Measurements from ENCODE around the gene ZBED3. TPM values are rescaled to one million over a fixed set of nuclear protein-coding genes. Genes with fewer than 3 reads are reported as not detected.

The ZBED3 gene
- total and polyA plus RNA-seq, 2 donors (not counting 1 experiment from before 2014, with no cell fraction given) = 0.30 to 1.2 TPM

- Histone ChIP-seq H3K9ac (ENCODE audit: low read length) (no peak overlapping the region), H4K20me1 (ENCODE audit: control insufficient read depth, insufficient read depth, low read length, poor library complexity, severe bottlenecking) (no peaks in the 10 kb centered on the region), H2AFZ (ENCODE audit: insufficient read depth, low read depth, low read length, poor library complexity, severe bottlenecking) (no peak overlapping the region), H3K9me3 (ENCODE audit: control extremely low read depth in 1 of 3, control insufficient read depth in 2 of 3, insufficient read depth in 1 of 3, low read length in 2 of 3) (peaks cover 0 to 14% (median 6%) of the 10 kb centered on the region in 3 donors), H3K36me3 (replicated peaks in 1 of 2; ENCODE audit: control extremely low read depth in 1 of 2, control insufficient read depth in 1 of 2, extremely low read depth in 1 of 2, insufficient read depth in 2 of 2, low read length in 1 of 2) (no peaks in the 10 kb centered on the region), H3K79me2 (ENCODE audit: control insufficient read depth, insufficient read depth, low read length) (peaks cover 5% of the 10 kb centered on the region), H3K27ac (ENCODE audit: low read length in 2 of 2) (no peak overlapping the region), H3K27me3 (replicated peaks in 1 of 4; ENCODE audit: control extremely low read depth in 1 of 4, control insufficient read depth in 3 of 4, insufficient read depth in 4 of 4, low read length in 3 of 4) (peaks cover 0 to 6% (median 6%) of the 10 kb centered on the region in 4 experiments), H3K4me1 (ENCODE audit: control insufficient read depth in 2 of 2, insufficient read depth in 2 of 2, low read length in 2 of 2) (peaks cover 1% of the 10 kb centered on the region in 2 donors), H3K4me2 (replicated peaks; ENCODE audit: low read depth, low read length, poor library complexity, severe bottlenecking) (no peak overlapping the region), H3K4me3 (ENCODE audit: control extremely low read depth in 1 of 5, extremely low read depth in 1 of 5, insufficient read depth in 1 of 5, low read depth in 2 of 5, low read length in 4 of 5) (no peak overlapping the region)
- no CpG with 5 or more reads among the region's 1 CpG for WGBS (ENCODE audit: insufficient coverage)
- intact Hi-C loops (cut with micrococcal nuclease) = no loop called here
- no peak overlapping the region for H3K27ac Mint-ChIP-seq
- peaks cover 9% of the 10 kb centered on the region for H3K9me3 Mint-ChIP-seq (ENCODE audit: insufficient read depth)
- ChIA-PET CTCF (no interaction called here), POLR2A (no interaction called here)
- peaks cover 37% of the 10 kb centered on the region for H3K27me3 Mint-ChIP-seq
- ATAC-seq (ENCODE audit: low read depth) (no peak), DNase-seq (no peak)
- TF ChIP-seq CTCF (IDR thresholded peaks at IDR 0.05) (no peak), EZH2 (IDR thresholded peaks at IDR 0.05; ENCODE audit: borderline replicate concordance, insufficient read depth, low read depth, low read length, poor library complexity, severe bottlenecking) (no peak)
- H3K4me3 Mint-ChIP-seq = no peak overlapping the region
- peaks cover 3% of the 10 kb centered on the region for H3K4me1 Mint-ChIP-seq
Measured at GRCh38 chr5:77024490-77024889, 62.6 kb downstream of the ZBED3 start.

- TF ChIP-seq CTCF (IDR thresholded peaks at IDR 0.05) (no peak), EZH2 (IDR thresholded peaks at IDR 0.05; ENCODE audit: borderline replicate concordance, insufficient read depth, low read depth, low read length, poor library complexity, severe bottlenecking) (no peak)
- Mint-ChIP-seq H3K4me3 (no peak overlapping the region), H3K9me3 (ENCODE audit: insufficient read depth) (peaks cover 2% of the 10 kb centered on the region), H3K4me1 (no peaks in the 10 kb centered on the region), H3K27me3 (peaks cover 48% of the 10 kb centered on the region), H3K27ac (no peak overlapping the region)
- no peak overlapping the region for H3K4me2 ChIP-seq (replicated peaks; ENCODE audit: low read depth, low read length, poor library complexity, severe bottlenecking)
- intact Hi-C loops (cut with micrococcal nuclease) = no loop called here
- no peak overlapping the region for H3K27ac ChIP-seq (ENCODE audit: low read length in 2 of 2)
- H3K4me3 ChIP-seq (ENCODE audit: control extremely low read depth in 1 of 5, extremely low read depth in 1 of 5, insufficient read depth in 1 of 5, low read depth in 2 of 5, low read length in 4 of 5) = no peak overlapping the region
- peaks cover 0 to 2% (median 2%) of the 10 kb centered on the region in 3 donors for H3K9me3 ChIP-seq (ENCODE audit: control extremely low read depth in 1 of 3, control insufficient read depth in 2 of 3, insufficient read depth in 1 of 3, low read length in 2 of 3)
- no peak overlapping the region for H3K9ac ChIP-seq (ENCODE audit: low read length)
- POLR2A ChIA-PET = no interaction called here
- 84% methylated on average over 3 of the region's 7 CpGs for WGBS (ENCODE audit: insufficient coverage)
- H2AFZ ChIP-seq (ENCODE audit: insufficient read depth, low read depth, low read length, poor library complexity, severe bottlenecking) = no peak overlapping the region
- CTCF ChIA-PET = no interaction called here
- H3K79me2 ChIP-seq (ENCODE audit: control insufficient read depth, insufficient read depth, low read length) = no peaks in the 10 kb centered on the region
- H3K36me3 ChIP-seq (replicated peaks in 1 of 2; ENCODE audit: control extremely low read depth in 1 of 2, control insufficient read depth in 1 of 2, extremely low read depth in 1 of 2, insufficient read depth in 2 of 2, low read length in 1 of 2) = no peaks in the 10 kb centered on the region
- peaks cover 0 to 8% (median 6%) of the 10 kb centered on the region in 4 experiments for H3K27me3 ChIP-seq (replicated peaks in 1 of 4; ENCODE audit: control extremely low read depth in 1 of 4, control insufficient read depth in 3 of 4, insufficient read depth in 4 of 4, low read length in 3 of 4)
- DNase-seq (no peak), ATAC-seq (ENCODE audit: low read depth) (no peak)
- no peaks in the 10 kb centered on the region for H4K20me1 ChIP-seq (ENCODE audit: control insufficient read depth, insufficient read depth, low read length, poor library complexity, severe bottlenecking)
- H3K4me1 ChIP-seq (ENCODE audit: control insufficient read depth in 2 of 2, insufficient read depth in 2 of 2, low read length in 2 of 2) = no peaks in the 10 kb centered on the region
Measured at GRCh38 chr5:77022511-77023417, 64.3 kb downstream of the ZBED3 start.

Measured in B cell (primary cell).